Endothelial cell of umbilical vein (primary cell): ENCODE results near the gene PKMYT1. TPM values are rescaled to one million over a fixed set of nuclear protein-coding genes. Genes with fewer than 3 reads are reported as not detected.

Source experiments
- BruUV-seq: library from RNA; stranded (reverse); fragments of 400-500 nt; replicated peaks from 2 replicates; lab custom pipeline; 2021; lab: Mats Ljungman, UMichigan
- CTCF ChIA-PET: fragments of 300-600, 350-600 bp; sonication (Branson Sonifier 250); formaldehyde crosslinking; loops from one replicate; lab custom pipeline; 2021; ENCODE audit warnings: antibody characterized with exemption, inconsistent platforms; lab: Charles Lee
- POLR2A ChIA-PET: fragments of 300-600, 350-600 bp; sonication (Branson Sonifier 250); formaldehyde crosslinking; loops from one replicate; lab custom pipeline; 2021; ENCODE audit warnings: antibody characterized with exemption, inconsistent platforms; lab: Charles Lee
- DNase-seq: peaks from one replicate; pipeline ENCODE4 v3.0.0-alpha.2; 2011; ENCODE audit warnings: low read depth, low spot score
- FAIRE-seq: peaks from 2 replicates; lab custom pipeline; 2011; peaks lifted over from hg19 to GRCh38; lab: Jason Lieb, UNC
- H2AFZ ChIP-seq: 2 replicates; pipeline ENCODE4 v1.6.0; 2012; ENCODE audit warnings: low read depth, low read length, control low read depth, inconsistent platforms
- H3K27ac ChIP-seq: 2 replicates; pipeline ENCODE4 v1.5.1; 2011; ENCODE audit warnings: low read depth, mild to moderate bottlenecking, control low read depth, low read length, moderate library complexity; ENCODE audit not compliant: insufficient read depth
- H3K27me3 ChIP-seq, 2 experiments: 2 replicates each; pipeline versions ENCODE4 v1.6.0 to v1.6.1; 2011; ENCODE audit warnings: low read length in 2 of 2, mixed read lengths in 1 of 2; ENCODE audit not compliant: control insufficient read depth in 2 of 2, insufficient read depth in 2 of 2
- H3K36me3 ChIP-seq, 2 experiments: 2 replicates in 1 of 2; 3 replicates in 1 of 2; pipeline ENCODE4 v1.5.1; 2011; ENCODE audit warnings: low read length in 2 of 2, mild to moderate bottlenecking in 1 of 2, moderate library complexity in 1 of 2; ENCODE audit not compliant: control insufficient read depth in 2 of 2, insufficient read depth in 2 of 2; ENCODE audit errors: extremely low read depth in 1 of 2
- H3K4me1 ChIP-seq: 3 replicates; pipeline ENCODE4 v1.5.1; 2011; ENCODE audit warnings: mild to moderate bottlenecking, low read length; ENCODE audit not compliant: control insufficient read depth, insufficient read depth; ENCODE audit errors: extremely low read depth
- H3K4me2 ChIP-seq: 2 replicates; pipeline ENCODE4 v1.6.1; 2011; ENCODE audit warnings: low read length, control low read depth, mixed read lengths; ENCODE audit not compliant: insufficient read depth
- H3K4me3 ChIP-seq, 3 experiments: fragments of 200-600 bp in 1 of 3; sonication (generic), shearing (Covaris generic) in 1 of 3; replicated peaks in 1 of 3; 2 replicates each; pipeline ENCODE4 v1.5.1; 2011 to 2016; ENCODE audit warnings: control low read depth in 3 of 3, low read length in 3 of 3, mild to moderate bottlenecking in 2 of 3, inconsistent platforms in 1 of 3, low read depth in 1 of 3, moderate library complexity in 1 of 3; ENCODE audit not compliant: insufficient read depth in 1 of 3
- H3K79me2 ChIP-seq: 2 replicates; pipeline ENCODE4 v1.6.0; 2012; ENCODE audit warnings: low read length, inconsistent platforms; ENCODE audit not compliant: control insufficient read depth, insufficient read depth
- H3K9ac ChIP-seq: replicated peaks from 2 replicates; pipeline ENCODE3; 2011; ENCODE audit warnings: low read length, control low read depth; ENCODE audit not compliant: insufficient read depth; ENCODE audit errors: extremely low read depth
- H3K9me1 ChIP-seq: replicated peaks from 3 replicates; pipeline ENCODE4 v1.6.0; 2011; ENCODE audit warnings: mild to moderate bottlenecking, low read length; ENCODE audit not compliant: control insufficient read depth, insufficient read depth; ENCODE audit errors: extremely low read depth
- H3K9me3 ChIP-seq: replicated peaks from 2 replicates; pipeline ENCODE4 v1.5.1; 2012; ENCODE audit warnings: low read length, inconsistent platforms; ENCODE audit not compliant: control insufficient read depth, insufficient read depth
- H4K20me1 ChIP-seq: replicated peaks from 2 replicates; pipeline ENCODE3; 2011; ENCODE audit warnings: mild to moderate bottlenecking, low read length; ENCODE audit not compliant: control insufficient read depth, insufficient read depth; ENCODE audit errors: extremely low read depth
- GATA2 ChIP-seq: IDR thresholded peaks from 2 replicates; pipeline ENCODE4 v1.7.0; 2011; ENCODE audit warnings: low read depth, mild to moderate bottlenecking, moderate library complexity, mixed read lengths, low read length; ENCODE audit not compliant: insufficient read length, insufficient read depth
- MAX ChIP-seq: IDR thresholded peaks from 2 replicates; pipeline ENCODE4 v1.6.1; 2011; ENCODE audit not compliant: insufficient read depth, insufficient read length
- dilution Hi-C: fragments of 300-500 bp; cut with MboI; formaldehyde crosslinking; loops from one replicate; pipeline ENCODE4 v1.15.0; 2019; ENCODE audit warnings: low sequenced_read_pairs; ENCODE audit not compliant: extremely low pct_ligation_motif_present
- intact Hi-C: fragments of 100-400 bp; cut with micrococcal nuclease; formaldehyde crosslinking; loops from one replicate; pipeline ENCODE4 v1.10.0; 2022
- polyA plus RNA-seq, 4 experiments: library from polyadenylated mRNA; depleted of rRNA in 3 of 4; stranded (reverse) in 3 of 4; unstranded in 1 of 4; fragments of >200 nt; gene quantifications; 2 replicates each; pipeline versions ENCODE4 v1.2.1 to v1.2.3, GENCODE V29; 2011 to 2012; ENCODE audit warnings: missing spikeins in 1 of 4
- total RNA-seq: library from RNA; stranded (reverse); gene quantifications from 2 replicates; pipeline ENCODE4 v1.2.3, GENCODE V29; 2021

The PKMYT1 gene
- total and polyA plus RNA-seq, 2 donors (not counting 3 experiments of a cell fraction or from before 2014, with no cell fraction given) = 26.1 to 48.5 TPM

GRCh38 chr16:2987286-2987685, 7.0 kb upstream of the PKMYT1 start:
- BruUV-seq = no TSS peak
- Histone ChIP-seq H3K27ac (no peak overlapping the region), H3K27me3 (peaks cover 0 to 5% of the 10 kb centered on the region in 2 experiments), H3K36me3 (no peaks in the 10 kb centered on the region), H3K79me2 (no peaks in the 10 kb centered on the region), H4K20me1 (no peaks in the 10 kb centered on the region), H3K9me1 (no peaks in the 10 kb centered on the region), H2AFZ (no peak overlapping the region), H3K4me1 (no peaks in the 10 kb centered on the region), H3K9me3 (no peaks in the 10 kb centered on the region), H3K9ac (no peak overlapping the region), H3K4me2 (no peak overlapping the region), H3K4me3 (no peak overlapping the region)
- intact Hi-C loops (no loop called here), dilution Hi-C loops (no loop called here)
- no peak for TF ChIP-seq GATA2
- CTCF ChIA-PET = no interaction called here
- POLR2A ChIA-PET = no interaction called here
- FAIRE-seq (no peak), DNase-seq (no peak)

GRCh38 chr16:2986623-2987188, 6.5 kb upstream of the PKMYT1 start:
- DNase-seq = no peak
- dilution Hi-C loops = no loop called here
- no TSS peak for BruUV-seq
- Histone ChIP-seq H3K9ac (no peak overlapping the region), H3K4me3 (no peak overlapping the region), H3K4me1 (no peaks in the 10 kb centered on the region), H3K79me2 (no peaks in the 10 kb centered on the region), H3K27ac (no peak overlapping the region), H4K20me1 (no peaks in the 10 kb centered on the region), H3K4me2 (no peak overlapping the region), H3K36me3 (no peaks in the 10 kb centered on the region), H3K27me3 (peaks cover 0 to 5% of the 10 kb centered on the region in 2 experiments), H2AFZ (no peak overlapping the region), H3K9me3 (no peaks in the 10 kb centered on the region), H3K9me1 (no peaks in the 10 kb centered on the region)
- no peak for FAIRE-seq
- TF ChIP-seq MAX = no peak
- intact Hi-C loops = no loop called here
- CTCF ChIA-PET = interaction anchor here (1.4 kb wide), 1 partner anchor 42 kb away, joined by 3 read pairs; no protein-coding TSS in a partner anchor
- POLR2A ChIA-PET = no interaction called here
